HG02884 (cell line): ENCODE results near the gene IKZF2.
A peak's percentile ranks its signal among the peaks of the same experiment; 100 is the strongest.

Experiments
- ATAC-seq: cut with Tn5 transposase; IDR thresholded peaks from one replicate; pipeline ENCODE4 v1.9.1; 2021; ENCODE audit warnings: mild to moderate bottlenecking, moderate library complexity; ENCODE audit not compliant: unreplicated experiment

The IKZF2 gene

DNA sequence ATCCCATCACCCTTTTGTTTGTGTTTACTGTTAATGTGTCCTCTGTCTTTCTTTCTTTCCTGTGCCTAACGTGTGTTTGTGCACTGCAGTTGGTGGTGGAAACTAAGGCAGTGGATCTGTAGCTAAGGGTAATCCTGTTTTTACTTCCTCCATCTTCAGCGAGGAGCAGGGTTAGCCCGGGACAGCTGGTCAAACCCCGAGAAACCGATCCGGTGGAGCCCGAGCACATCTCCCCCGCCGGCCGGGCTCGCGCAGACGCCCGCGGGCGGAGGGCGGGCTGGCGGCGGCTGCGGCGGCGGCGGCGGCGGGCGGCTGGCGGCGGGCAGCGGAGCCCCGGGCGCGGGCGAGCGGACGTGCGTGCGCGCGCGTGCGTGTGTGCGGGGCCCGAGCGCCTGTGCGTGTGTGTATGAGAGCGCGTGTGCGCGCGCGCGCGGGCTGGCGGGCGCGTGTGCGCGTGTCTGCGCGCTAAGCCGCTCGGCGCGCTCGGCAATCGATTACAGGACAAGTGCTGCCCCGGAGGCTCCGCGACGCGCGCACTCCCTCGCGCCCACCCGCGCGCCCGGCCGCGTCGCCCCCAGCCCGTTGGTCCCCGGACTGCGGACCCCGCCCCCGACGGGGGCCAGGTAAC lies at the start of gene IKZF2:
Gene IKZF2, minus strand, starts transcription at position 176 of the 628 bp plus-strand sequence. CDS start 2,983 bp downstream, outside the sequence.
- ATAC-seq, result peak; percentile 56

DNA sequence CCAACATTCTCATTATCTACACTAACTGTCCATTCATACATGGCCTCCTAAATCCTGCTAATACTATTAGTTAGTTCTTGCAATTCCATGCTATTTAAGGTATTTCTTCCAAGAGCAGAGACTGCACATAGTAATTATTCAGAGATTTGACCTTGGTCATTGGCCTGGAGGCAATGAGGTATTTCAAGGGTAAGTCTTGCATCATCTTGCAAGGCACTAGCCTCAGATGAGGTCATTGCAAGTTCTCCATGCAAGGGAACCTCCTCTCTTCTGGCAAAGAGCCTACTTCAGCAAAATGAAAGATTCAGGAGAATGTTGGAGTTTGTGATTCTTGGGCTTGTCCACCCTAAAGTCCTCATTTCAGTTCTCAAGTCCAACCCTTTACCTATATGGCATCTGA lies 48.5 kb upstream of the IKZF2 start:
- no peak for ATAC-seq

DNA sequence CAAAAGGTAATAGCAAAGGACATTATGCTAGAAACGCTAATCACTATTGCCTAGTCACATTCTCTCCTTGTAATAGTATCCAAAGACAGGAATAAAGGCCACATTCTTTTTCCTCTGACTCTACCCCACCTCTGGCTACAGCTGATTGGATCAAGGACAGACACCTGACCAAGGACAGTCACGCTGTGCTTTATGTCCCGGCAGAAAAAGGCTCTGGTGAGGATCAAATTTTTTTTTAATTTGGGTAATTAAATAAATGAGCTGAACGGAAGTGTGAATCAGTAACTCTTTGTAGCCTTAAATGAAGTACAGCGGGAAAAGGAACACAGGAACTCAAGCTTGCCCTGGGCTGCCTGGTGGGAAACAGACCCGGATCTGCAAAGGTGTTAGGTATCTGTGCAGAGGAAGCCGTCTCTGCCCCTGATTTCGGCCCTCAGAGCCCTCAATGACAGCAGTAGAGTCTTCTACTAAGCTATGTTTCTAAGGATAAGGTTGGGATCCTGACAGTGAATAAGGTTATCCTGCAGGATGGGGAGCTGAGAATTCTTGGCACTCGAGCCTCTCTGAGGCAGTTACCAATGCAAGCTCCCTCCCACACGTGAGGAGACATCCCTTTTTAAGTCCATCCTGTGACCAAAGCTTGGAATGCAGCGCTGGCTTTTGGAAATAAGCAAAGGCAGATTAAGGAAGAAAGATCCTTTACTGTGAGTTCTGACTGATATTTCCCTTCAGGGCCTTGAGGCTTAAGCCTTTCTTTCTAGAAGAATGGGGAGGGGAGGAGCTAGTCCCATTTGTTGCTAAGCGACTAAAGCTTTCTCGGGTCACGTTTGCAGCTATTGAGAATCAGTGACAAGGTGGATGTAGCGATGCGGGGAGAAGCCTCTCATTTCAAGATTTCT lies 37.8 kb upstream of the IKZF2 start:
- peak; percentile 36 for ATAC-seq

DNA sequence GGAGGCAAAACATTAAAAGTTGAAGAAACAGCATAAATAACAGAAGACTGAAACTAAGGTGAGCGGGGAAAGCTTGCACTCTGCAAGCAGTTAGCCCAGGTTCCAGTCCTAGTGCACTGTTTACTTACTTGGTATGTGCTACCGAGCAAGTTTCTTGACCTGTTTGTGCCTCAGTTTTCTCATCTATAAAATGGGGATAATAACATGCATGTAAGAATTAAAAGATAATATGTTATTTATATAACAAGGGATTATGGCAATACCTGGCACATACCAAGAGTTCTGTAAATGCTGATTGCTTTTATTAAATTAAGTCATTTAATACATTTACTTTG lies 37.1 kb upstream of the IKZF2 start:
- no peak for ATAC-seq

DNA sequence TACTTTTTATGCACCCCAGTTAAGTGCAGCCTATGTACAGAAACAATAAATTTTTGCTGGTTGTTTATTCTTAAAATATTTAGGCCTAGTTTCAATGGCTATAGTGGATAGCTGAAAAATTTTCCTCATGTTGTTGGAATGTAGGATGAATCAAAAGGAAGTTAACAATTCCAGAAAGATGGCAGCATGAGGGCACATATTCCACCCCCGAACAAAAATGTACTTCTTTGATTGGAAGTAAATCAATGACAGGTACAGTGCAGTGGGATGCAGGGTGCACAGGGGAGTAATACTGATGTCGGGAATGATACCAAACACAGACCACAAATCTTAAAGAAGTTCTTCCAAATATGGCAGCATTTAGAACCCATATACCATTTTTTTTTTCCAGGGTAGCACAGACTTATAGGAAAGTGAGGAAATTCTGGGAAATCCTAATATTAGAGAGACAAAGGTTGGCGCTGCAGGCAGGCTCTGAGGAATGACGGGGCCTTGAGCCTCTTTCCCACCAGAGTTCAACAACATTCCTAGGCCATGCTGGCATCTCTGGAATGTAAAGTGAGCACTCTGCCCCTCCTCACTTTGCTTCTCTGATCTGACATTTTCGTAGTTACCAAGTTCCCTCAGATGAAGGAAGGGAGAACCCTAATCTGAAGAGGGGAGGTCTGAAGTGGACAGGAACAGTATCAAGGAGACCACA lies 36.6 kb upstream of the IKZF2 start:
- no peak for ATAC-seq

GRCh38 chr2:213187386-213187785 lies 36.0 kb upstream of the IKZF2 start:
- no peak for ATAC-seq

- ATAC-seq, result peak; percentile 94
Measured at GRCh38 chr2:213185147-213185822, 33.9 kb upstream of the IKZF2 start.

DNA sequence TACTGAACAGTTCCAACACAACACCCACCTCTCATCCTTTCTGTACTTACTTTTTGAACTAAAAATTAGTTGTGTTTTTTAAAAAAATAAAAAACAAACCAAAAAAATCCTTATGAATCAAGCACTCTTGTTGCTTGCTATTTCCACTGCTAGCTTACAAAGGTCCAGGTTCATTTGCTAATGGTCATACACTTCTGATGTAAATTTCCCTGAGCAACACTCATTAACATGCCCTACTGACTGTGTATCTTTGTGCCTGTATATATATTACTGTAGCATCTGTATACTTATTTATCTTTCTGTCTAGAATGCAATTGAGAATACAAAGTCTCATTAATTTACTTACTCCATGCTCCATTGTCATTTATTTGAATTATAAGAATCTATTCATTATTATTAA lies 30.3 kb upstream of the IKZF2 start:
- no peak for ATAC-seq

GRCh38 chr2:213177679-213178078 lies 26.3 kb upstream of the IKZF2 start:
- ATAC-seq, result no peak

- no peak for ATAC-seq
Measured at GRCh38 chr2:213175673-213176247, 24.3 kb upstream of the IKZF2 start.

DNA sequence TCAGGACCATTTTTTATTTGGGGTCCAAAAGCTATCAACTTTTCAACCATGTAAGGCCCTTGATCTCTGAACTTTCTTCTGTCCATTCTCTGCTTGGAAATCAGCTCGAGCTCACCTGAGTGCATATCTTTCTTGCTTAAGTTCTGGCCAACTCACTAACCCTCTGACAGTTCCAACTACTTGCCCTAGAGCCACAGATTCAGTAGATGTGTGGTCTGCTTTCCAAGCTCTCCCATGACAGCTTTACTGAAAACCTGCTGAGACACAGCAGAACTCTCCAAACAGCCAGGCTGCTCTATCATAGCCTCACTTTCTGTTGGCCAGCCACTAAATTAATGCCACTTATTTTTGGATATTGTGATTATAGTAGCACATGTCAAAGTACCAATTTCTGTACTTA lies 21.2 kb upstream of the IKZF2 start:
- ATAC-seq, result no peak

DNA sequence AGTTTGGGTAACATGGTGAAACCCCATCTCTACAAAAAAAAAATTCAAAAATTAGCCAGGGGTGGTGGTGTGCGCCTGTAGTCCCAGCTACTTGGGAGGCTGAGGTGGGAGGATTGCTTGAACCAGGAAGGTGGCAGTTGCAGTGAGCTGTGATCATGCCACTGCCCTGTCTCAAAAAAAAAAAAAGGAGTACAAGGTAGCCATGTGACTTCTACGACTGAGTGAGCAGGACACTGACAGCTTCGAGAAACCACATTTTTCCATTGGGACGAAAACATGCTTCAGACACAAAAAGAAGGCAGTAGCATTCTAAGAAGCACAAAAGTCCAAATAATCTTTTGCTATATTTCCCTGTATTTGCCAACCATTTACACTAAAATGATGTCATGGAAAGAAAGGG lies 19.7 kb upstream of the IKZF2 start:
- no peak for ATAC-seq

DNA sequence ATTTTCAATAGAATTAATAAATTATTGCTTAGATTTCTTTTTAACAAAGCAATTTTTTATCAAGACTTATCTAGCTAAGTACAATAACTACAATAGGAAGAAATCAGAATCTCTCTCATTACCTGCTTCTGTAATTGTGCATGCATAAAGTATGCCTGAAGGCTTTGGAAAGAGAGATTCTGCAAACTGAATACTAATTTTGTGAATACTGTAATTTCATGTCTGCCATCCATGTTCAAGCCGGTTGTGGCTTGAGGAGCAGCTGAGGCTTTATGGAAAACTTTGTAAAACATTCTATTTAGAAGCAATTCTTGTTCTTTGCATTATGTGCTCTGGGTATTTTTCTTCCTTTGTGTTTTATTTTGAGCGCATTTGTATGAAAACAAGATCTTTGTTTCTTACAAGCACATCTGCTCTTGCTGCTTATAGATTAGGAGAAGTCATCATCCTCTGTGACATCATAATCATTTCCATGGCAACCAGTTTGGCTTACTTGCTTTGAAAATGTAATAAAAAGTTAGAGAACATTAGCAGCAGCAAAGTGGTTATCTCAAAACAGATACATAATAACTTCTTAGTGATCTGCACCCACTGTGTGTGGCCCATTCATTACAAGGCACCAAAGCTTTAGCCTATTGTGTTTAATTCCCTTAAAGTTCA lies 16.0 kb upstream of the IKZF2 start:
- no peak for ATAC-seq

GRCh38 chr2:213166109-213166508 lies 14.7 kb upstream of the IKZF2 start:
- peak; percentile 99 for ATAC-seq

- ATAC-seq, result no peak
Measured at GRCh38 chr2:213164263-213164662, 12.9 kb upstream of the IKZF2 start.

- ATAC-seq, result no peak
Measured at GRCh38 chr2:213162516-213163118, 11.2 kb upstream of the IKZF2 start.

GRCh38 chr2:213161759-213162515 lies 10.5 kb upstream of the IKZF2 start:
- no peak for ATAC-seq

DNA sequence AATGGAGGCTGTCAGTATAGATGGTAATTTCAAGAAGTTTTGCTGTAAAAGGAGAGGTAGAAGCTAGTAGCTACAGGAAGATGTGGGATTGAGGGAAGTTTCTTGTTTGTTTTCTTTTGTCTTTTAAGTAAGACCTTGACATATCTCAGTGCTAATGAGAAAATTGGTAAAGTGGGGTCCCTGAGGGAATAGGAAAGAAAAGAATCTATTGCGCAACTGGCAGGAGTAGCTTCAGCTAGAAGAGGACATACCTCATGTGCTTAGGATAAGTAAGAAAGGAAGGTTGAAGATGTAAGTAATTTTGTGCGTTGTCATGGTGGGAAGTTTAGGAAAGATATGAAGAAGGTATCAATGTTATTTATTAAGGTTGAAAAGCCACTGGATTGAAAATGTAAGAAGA lies 8.4 kb upstream of the IKZF2 start:
- ATAC-seq, result no peak

DNA sequence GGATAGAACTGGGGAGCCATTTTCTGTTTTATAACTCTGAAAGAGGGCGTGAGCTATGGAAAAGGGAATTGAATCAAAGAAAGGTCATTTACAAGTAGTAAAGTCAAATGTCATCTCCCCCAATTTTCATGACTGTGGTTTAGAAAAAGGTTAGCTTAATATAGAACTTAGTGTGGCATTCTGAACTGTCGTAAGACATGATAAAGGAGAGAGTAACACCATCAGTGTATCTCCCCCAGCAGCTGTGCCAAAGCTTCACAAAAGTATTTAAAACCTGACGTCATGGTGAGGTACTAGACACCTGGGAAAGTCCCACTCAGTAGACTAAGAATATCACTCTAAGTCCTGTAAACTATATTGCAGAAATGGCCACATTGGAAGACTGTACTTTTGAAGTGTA lies 5.8 kb upstream of the IKZF2 start:
- peak; percentile 72 for ATAC-seq
